Upper lobe of left lung (tissue), 6 donors: Measurements from ENCODE around the gene ENAH. TPM values are rescaled to one million over a fixed set of nuclear protein-coding genes. Genes with fewer than 3 reads are reported as not detected.

Experiments used
- ATAC-seq, 2 donors: fragments of 200-7000 bp; cut with Tn5 transposase; one replicate each; pipeline ENCODE4 v1.9.1; 2022; ENCODE audit warnings: mild to moderate bottlenecking in 2 of 2, moderate library complexity in 2 of 2; ENCODE audit not compliant: low FRiP score in 2 of 2
- DNase-seq, 2 donors: peaks; one replicate each; pipeline ENCODE4 v3.0.0-alpha.2; 2019 to 2020
- H3K27ac ChIP-seq, 4 donors: fragments of 200-600 bp; sonication (generic); one replicate each; pipeline ENCODE4 v1.5.1; 2016 to 2019
- H3K27me3 ChIP-seq, 4 donors: fragments of 200-600 bp; sonication (generic); one replicate each; pipeline ENCODE4 v1.5.1; 2017 to 2019
- H3K36me3 ChIP-seq, 4 donors: fragments of 200-600 bp; sonication (generic); one replicate each; pipeline ENCODE4 v1.5.1; 2016 to 2019
- H3K4me1 ChIP-seq, 4 donors: fragments of 200-600 bp; sonication (generic); one replicate each; pipeline ENCODE4 v1.5.1; 2018 to 2019
- H3K4me3 ChIP-seq, 4 donors: fragments of 200-600 bp; sonication (generic); one replicate each; pipeline ENCODE4 v1.5.1; 2017 to 2019; ENCODE audit warnings: mild to moderate bottlenecking in 2 of 4, moderate library complexity in 1 of 4
- H3K9me3 ChIP-seq, 4 donors: fragments of 200-600 bp; sonication (generic); one replicate each; pipeline ENCODE4 v1.5.1; 2018 to 2019
- CTCF ChIP-seq, 6 experiments: fragments of 450-650 bp in 4 of 6; fragments of 200-600 bp in 2 of 6; sonication (generic) in 2 of 6; IDR thresholded peaks; one replicate each; pipeline ENCODE4 v1.5.1; 2016 to 2019; ENCODE audit warnings: antibody characterized with exemption in 6 of 6
- EP300 ChIP-seq, 4 donors: sonication (generic); formaldehyde crosslinking; IDR thresholded peaks; one replicate each; pipeline ENCODE4 v1.5.1; 2017; ENCODE audit warnings: antibody characterized with exemption in 4 of 4, control low read depth in 2 of 4
- POLR2A ChIP-seq, 4 donors: fragments of 450-650 bp; IDR thresholded peaks; one replicate each; pipeline ENCODE4 v1.5.1; 2016 to 2017; ENCODE audit warnings: antibody characterized with exemption in 4 of 4, mild to moderate bottlenecking in 2 of 4
- POLR2AphosphoS5 ChIP-seq, 2 donors: sonication (generic); formaldehyde crosslinking; IDR thresholded peaks; one replicate each; pipeline ENCODE4 v1.5.1; 2017; ENCODE audit warnings: antibody characterized with exemption in 2 of 2
- WGBS, 2 donors: methylation state at CpG; one replicate each; pipeline ENCODE4 v1.1.5; 2017 to 2018; 5-methylcytosine and 5-hydroxymethylcytosine counted together
- total RNA-seq, 6 donors: library from RNA; depleted of rRNA in 4 of 6; stranded (reverse); fragments of >200 nt in 4 of 6; gene quantifications; one replicate each; pipeline versions ENCODE4 v1.1.0 to v1.2.1, GENCODE V29; 2016 to 2021
- donor health status: DM: no; HTN: no; CAD: no; lungs with moderate emphysema.
- donor health status: DM: no; HTN: yes; CAD: no; lungs with severe emphysema.

The ENAH gene
- total RNA-seq, 6 donors from 2014 or later = 10.5 to 70.3 (median 33.8) TPM

GRCh38 chr1:225685476-225686176, 32.7 kb upstream of the ENAH start:
- ATAC-seq = no peak
- 79 to 98% methylated on average over 1 of the region's 1 CpG for WGBS, 2 donors
- TF ChIP-seq POLR2AphosphoS5 (IDR thresholded peaks at IDR 0.05) (no peak), EP300 (IDR thresholded peaks at IDR 0.05) (no peak), POLR2A (IDR thresholded peaks at IDR 0.05) (no peak), CTCF (IDR thresholded peaks at IDR 0.05) (no peak)
- H3K36me3 ChIP-seq = no peaks in the 10 kb centered on the region
- DNase-seq = no peak
- H3K4me3 ChIP-seq = no peak overlapping the region
- no peaks in the 10 kb centered on the region for H3K9me3 ChIP-seq
- H3K27ac ChIP-seq = no peak overlapping the region
- no peaks in the 10 kb centered on the region for H3K27me3 ChIP-seq
- H3K4me1 ChIP-seq = no peaks in the 10 kb centered on the region

- Histone ChIP-seq H3K4me3 (no peak overlapping the region), H3K36me3 (no peaks in the 10 kb centered on the region), H3K27ac (no peak overlapping the region), H3K27me3 (no peaks in the 10 kb centered on the region), H3K4me1 (no peaks in the 10 kb centered on the region), H3K9me3 (no peaks in the 10 kb centered on the region)
- ATAC-seq = no peak
- DNase-seq = no peak
- TF ChIP-seq EP300 (IDR thresholded peaks at IDR 0.05) = no peak
- WGBS, 2 donors = 87 to 93% methylated on average over 4 of the region's 4 CpGs
Observed at GRCh38 chr1:225684741-225685140, 31.8 kb upstream of the ENAH start.

DNA sequence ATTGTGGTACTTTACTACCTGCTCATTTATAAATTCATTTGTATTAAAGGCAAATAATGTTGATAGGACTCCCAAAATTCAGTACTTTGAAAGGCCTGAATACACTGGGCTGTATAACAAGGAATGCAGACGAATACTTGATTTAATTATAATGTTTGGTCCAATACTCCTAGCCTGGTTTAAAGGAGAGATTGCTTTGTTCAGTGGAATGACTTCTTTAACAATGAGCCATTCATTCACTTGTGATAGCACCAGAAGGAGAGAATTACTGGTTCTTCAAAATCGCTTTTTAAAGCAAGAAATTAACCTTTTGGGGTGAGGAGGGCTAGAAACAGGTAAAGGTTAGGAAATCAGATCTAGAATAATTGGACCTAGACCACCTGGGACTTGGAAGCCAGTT, 28.3 kb upstream of the ENAH start:
- WGBS, 2 donors = 78 to 83% methylated on average over 2 of the region's 2 CpGs
- no peaks in the 10 kb centered on the region for H3K27me3 ChIP-seq
- DNase-seq (no peak), ATAC-seq (no peak)
- no peak for TF ChIP-seq EP300 (IDR thresholded peaks at IDR 0.05)
- no peak for TF ChIP-seq CTCF (IDR thresholded peaks at IDR 0.05)
- TF ChIP-seq POLR2AphosphoS5 (IDR thresholded peaks at IDR 0.05) = no peak
- no peak for TF ChIP-seq POLR2A (IDR thresholded peaks at IDR 0.05)
- H3K36me3 ChIP-seq = no peaks in the 10 kb centered on the region
- peaks cover 0 to 4% (median 0%) of the 10 kb centered on the region in 4 donors for H3K4me1 ChIP-seq
- H3K4me3 ChIP-seq = no peak overlapping the region
- no peak overlapping the region for H3K27ac ChIP-seq
- no peaks in the 10 kb centered on the region for H3K9me3 ChIP-seq

GRCh38 chr1:225678545-225678944, 25.6 kb upstream of the ENAH start:
- Histone ChIP-seq H3K27me3 (no peaks in the 10 kb centered on the region), H3K36me3 (no peaks in the 10 kb centered on the region), H3K4me3 (no peak overlapping the region), H3K27ac (no peak overlapping the region), H3K9me3 (no peaks in the 10 kb centered on the region), H3K4me1 (peaks cover 0 to 4% (median 0%) of the 10 kb centered on the region in 4 donors)
- DNase-seq (no peak), ATAC-seq (no peak)
- TF ChIP-seq POLR2AphosphoS5 (IDR thresholded peaks at IDR 0.05) = no peak
- WGBS, 2 donors = 86 to 91% methylated on average over 2 of the region's 2 CpGs

DNA sequence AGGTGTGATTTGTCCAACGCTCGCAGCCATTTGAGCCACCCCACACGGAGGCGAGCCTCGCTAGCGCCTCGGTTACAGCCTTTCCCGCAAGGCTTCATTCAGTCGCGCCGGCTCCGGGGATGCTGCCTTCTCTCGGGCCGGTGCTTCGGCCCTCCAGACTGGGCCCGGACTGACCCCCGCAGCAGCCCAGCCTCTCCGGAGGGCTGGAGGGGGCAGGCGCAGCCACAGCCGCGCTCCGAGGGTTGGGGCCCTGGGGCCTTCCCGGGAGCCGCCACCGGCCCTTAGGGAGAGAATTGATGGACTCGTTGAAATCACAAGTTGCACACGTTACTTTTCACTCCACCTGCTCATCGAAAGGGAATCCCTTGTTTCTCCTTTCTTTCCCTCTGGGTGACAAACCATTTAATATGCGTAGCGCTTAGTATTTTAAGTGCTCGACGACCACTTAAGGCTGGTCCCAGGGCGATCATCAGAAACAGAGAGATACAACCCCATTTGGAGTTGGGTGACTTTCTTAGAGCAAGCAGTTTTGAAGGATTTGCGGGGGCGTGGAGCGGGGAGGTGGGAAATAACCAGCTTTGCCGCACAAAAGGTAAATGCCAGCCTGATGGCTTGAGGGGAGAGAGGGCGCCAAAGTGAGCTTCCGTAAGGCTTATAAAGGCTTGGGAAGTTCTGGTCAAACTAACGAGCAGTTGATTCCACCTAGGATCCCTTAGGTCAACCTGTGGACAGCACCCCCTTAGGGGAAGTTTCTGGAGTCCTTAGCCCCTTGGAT, 24.6 kb upstream of the ENAH start:
- DNase-seq (peak in 1 of 2 donors; percentile 67), ATAC-seq (peak in 1 of 2 donors; percentile 28)
- H3K9me3 ChIP-seq = no peaks in the 10 kb centered on the region
- peak overlapping the region in 1 of 4 donors; percentile 24 for H3K4me3 ChIP-seq
- TF ChIP-seq EP300 (IDR thresholded peaks at IDR 0.05) = no peak
- TF ChIP-seq POLR2AphosphoS5 (IDR thresholded peaks at IDR 0.05) = no peak
- no peak for TF ChIP-seq POLR2A (IDR thresholded peaks at IDR 0.05)
- no peak for TF ChIP-seq CTCF (IDR thresholded peaks at IDR 0.05)
- H3K27ac ChIP-seq = no peak overlapping the region
- H3K27me3 ChIP-seq = no peaks in the 10 kb centered on the region
- 54 to 62% methylated on average over 24 to 32 of the region's 40 CpGs for WGBS, 2 donors
- H3K36me3 ChIP-seq = no peaks in the 10 kb centered on the region
- peaks cover 0 to 4% (median 0%) of the 10 kb centered on the region in 4 donors for H3K4me1 ChIP-seq
